ENCODE data around the gene SBNO1. TPM values are rescaled to one million over a fixed set of nuclear protein-coding genes. Genes with fewer than 3 reads are reported as not detected.
A peak's percentile ranks its signal among the peaks of the same experiment; 100 is the strongest.
"Not testable (repeated sequence)": the region's sequence is repeated elsewhere in the genome, so short reads cannot be mapped to it uniquely, and the experiment has no call there.

SBNO1 gene
- polyA plus RNA-seq (2013, experiment 1 of 2; ENCODE audit: insufficient read length): 19.7 TPM
- polyA plus RNA-seq (2013, experiment 2 of 2; ENCODE audit: insufficient read length): 22.5 TPM

GRCh38 chr12:123364532-123365024 lies at the start of gene SBNO1:
Gene SBNO1 (minus strand): TSS chr12:123364847. CDS start chr12:123350441, 14,406 bp downstream.
- DNase-seq: peak; percentile 92

DNA sequence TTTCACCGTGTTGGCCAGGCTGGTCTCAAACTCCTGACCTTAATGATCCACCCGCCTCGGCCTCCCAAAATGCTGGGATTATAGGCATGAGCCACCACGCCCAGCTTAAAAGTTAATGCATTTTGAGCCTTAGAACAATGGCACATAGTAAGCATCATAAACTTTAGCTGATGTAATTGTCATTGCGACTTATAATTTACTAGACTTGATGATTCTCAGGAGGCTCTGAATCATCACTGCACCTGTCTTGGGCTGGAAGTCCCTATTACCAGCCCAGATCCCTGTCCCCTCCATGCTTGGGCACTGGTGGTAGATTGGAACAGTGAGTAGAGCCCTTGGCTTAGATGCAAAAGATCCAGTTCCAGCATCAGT lies 45.4 kb upstream of the SBNO1 start:
- no peak for DNase-seq

GRCh38 chr12:123409284-123410040 lies 44.8 kb upstream of the SBNO1 start:
- not testable (repeated sequence) for DNase-seq

- DNase-seq: not testable (repeated sequence)
These were observed 44.0 kb upstream of the SBNO1 start for GRCh38 chr12:123408619-123409018.

DNA sequence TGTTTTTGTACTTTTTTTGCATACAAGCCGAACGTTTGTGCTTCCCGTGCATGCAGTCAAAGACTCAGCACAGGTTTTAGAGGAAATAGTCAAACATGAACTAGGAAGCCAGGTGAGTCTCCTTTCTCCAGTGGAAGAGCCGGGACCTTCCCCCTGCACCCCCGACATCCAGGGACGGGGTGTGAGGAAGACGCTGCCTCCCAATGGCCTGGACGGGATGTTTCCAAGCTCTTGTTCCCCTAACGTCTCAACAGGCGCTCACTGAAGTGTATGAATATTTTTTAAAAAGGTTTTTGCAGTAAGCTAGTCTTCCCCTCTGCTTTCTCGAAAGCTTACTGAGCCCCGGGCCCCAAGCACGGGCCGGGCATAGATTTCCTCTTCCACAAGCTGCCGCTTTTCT lies 43.3 kb upstream of the SBNO1 start:
- DNase-seq: not testable (repeated sequence)

- DNase-seq: not testable (repeated sequence)
These were observed 42.6 kb upstream of the SBNO1 start for GRCh38 chr12:123407269-123407668.

DNA sequence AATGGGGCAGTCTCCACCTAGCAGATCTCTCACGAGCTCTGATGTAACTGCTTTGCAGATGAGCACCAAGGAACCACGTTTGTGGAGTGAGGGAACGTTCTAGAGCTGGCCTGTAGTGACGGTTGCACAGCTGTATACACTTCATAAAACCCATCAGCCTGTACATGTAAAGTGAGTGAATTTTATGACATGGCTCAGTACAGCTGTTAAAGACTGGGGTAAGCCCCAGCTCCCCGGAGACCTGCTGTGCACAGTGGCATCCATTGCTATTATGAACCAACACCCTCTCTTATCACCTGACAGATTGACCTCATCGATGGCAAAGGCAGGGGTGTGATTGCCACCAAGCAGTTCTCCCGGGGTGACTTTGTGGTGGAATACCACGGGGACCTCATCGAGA lies 39.9 kb upstream of the SBNO1 start:
- no peak for DNase-seq

DNA sequence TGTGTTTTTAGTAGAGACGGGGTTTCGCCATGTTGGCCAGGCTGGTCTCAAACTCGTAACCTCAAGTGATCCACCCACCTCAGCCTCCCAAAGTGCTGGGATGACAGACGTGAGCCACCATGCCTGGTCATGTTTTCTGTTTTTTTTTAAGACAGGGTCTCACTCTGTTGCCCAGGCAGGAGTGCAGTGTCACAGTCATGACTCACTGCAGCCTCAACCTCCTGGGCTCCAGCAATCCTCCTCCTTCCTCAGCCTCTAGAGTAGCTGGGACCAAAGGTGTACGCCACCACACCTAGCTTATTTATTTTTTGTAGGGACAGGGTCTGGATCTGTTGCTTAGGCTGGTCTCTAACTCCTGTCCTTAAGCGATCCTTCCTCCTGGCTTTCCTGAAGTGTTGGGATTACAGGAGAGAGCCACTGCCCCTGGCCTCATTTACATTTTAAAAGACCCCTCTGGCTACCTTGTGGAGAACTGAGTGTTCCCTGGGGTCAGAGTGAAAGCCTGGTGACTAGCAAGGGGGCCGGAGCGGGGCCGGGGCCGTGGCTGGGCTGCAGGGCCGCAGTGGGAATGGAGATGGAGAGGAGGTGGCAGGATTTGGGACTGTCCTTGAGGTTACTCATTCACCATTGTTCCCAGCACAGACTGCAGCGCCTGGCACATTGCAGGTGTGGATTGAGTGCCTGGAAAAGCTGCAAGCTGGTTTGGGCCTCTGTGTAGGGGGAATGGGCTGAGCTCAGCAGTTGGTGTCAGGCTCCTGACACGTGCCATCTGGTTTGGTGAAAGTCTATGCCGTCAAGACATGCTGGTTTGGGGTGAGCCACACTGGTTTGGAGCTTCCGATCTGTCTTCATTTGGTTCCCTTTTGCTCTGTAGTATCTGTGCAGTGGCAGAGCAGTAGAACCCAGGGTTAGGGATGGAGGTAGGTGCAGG lies 37.4 kb upstream of the SBNO1 start:
- DNase-seq: no peak

- no peak for DNase-seq
These were observed 34.6 kb upstream of the SBNO1 start for GRCh38 chr12:123399255-123399617.

DNA sequence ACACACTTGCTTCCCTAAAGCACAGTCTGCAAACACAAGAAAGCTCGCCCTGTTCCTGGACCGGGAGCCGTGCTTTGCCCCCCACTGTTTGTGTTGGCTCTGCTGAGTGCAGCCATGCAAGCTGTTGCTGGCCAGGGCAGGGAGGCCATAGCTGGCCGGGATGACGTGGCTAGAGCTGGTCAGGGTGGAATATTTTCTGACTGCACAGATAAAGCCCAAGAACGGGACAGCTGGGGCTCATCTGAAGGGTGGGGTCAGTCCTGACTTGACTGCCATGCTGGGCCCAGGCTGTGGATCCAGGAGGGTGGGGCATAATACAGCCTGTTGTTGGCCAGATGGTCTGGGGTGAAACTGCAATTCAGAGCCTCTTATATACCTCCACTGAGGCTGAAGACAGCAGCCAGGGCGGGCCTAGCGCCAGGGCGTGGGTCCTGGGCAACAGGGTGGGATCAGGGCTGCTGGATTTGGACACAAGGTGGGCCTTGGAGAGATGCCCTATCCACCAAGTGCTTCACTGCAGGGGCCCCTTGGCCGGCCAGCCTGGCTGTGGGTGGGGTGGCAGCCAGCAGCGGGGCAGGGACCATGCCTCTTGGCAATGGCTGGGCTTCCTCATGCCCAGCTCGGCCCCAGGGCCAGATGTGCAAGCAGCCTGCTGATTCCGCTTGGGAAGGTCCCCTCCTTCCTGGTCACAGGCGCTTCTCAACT lies 34.1 kb upstream of the SBNO1 start:
- DNase-seq: peak; percentile 44

- DNase-seq: no peak
These were observed 33.5 kb upstream of the SBNO1 start for GRCh38 chr12:123398177-123398549.

DNA sequence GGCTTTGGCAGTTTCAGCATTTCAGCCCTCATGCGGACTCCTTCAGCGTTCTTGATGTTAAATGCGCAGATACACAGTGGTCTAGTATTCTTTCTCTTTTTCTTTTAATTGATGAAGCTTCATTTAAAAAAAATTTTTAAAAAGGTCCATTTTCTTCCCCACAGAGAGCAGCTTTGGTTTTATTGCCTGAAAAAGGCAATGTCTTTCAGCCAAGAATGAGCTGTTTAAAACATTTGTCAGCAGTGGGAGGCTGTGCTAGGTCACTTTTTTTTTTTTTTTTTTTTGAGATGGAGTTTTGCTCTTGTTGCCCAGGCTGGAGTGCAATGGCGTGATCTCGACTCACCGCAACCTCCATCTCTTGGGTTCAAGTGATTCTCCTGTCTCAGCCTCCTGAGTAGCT lies 32.8 kb upstream of the SBNO1 start:
- no peak for DNase-seq

DNA sequence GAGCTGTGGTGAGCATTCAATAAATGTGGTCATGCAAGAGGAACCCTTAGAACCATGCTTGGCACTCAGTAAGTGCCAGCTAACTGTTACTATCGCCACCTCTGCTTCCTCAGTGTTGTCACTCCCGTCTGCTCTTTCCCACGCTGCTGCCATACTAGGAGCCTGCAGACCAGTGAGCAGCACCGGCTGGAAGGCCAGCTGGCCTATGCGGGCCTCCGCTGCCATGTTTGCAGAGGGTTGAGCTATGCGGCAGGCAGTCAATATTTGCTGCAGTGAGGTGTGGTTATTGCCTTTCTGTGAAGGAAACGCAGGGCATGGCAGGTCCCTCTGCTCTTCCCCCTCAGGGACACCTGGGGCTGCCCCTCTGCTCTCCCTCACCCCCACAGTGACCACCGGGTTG lies 32.3 kb upstream of the SBNO1 start:
- DNase-seq: no peak

DNA sequence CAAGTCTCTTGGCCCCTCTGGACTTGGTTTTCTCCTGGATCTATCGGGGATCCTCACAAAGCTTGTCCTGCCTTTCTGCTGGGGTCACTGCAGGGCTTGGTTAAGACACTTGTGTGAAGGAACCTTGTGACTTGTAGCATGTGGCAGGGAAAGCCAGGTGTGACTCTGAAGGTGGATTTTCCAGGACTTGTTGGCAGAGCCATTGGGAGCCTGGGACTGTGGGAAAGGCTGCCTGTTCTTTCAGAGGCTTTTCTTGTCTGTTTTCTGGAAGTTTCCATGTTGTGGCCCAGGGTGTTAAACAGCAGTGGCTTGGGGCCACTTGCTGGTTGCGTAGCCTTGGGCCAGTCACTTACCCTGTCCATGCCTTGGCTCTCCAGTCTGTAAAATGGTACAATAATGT lies 31.9 kb upstream of the SBNO1 start:
- no peak for DNase-seq

DNA sequence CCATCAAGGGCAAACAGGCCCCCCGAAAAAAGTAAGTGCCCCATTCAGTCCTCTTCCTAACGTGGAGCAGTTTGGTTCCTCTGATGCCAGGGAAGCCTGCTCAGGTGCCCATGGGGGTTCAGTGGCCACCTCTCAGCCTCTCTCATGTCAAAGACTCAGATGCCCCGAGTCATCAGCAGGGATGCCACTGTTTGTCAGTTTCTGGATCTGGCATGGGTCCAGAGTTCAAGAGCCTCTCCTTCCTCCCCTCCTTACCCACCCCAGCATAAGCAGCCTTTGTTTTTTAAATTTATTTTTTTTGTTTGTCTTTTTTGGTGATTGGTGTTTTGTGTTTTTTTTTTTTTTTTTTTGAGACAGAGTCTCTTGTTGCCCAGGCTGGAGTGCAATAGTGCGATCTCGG lies 30.6 kb upstream of the SBNO1 start:
- no peak for DNase-seq

- peak; percentile 43 for DNase-seq
These were observed 29.1 kb upstream of the SBNO1 start for GRCh38 chr12:123393747-123394146.

GRCh38 chr12:123391546-123392343 lies 27.1 kb upstream of the SBNO1 start:
- DNase-seq: no peak

GRCh38 chr12:123390498-123391426 lies 26.1 kb upstream of the SBNO1 start:
- no peak for DNase-seq

DNA sequence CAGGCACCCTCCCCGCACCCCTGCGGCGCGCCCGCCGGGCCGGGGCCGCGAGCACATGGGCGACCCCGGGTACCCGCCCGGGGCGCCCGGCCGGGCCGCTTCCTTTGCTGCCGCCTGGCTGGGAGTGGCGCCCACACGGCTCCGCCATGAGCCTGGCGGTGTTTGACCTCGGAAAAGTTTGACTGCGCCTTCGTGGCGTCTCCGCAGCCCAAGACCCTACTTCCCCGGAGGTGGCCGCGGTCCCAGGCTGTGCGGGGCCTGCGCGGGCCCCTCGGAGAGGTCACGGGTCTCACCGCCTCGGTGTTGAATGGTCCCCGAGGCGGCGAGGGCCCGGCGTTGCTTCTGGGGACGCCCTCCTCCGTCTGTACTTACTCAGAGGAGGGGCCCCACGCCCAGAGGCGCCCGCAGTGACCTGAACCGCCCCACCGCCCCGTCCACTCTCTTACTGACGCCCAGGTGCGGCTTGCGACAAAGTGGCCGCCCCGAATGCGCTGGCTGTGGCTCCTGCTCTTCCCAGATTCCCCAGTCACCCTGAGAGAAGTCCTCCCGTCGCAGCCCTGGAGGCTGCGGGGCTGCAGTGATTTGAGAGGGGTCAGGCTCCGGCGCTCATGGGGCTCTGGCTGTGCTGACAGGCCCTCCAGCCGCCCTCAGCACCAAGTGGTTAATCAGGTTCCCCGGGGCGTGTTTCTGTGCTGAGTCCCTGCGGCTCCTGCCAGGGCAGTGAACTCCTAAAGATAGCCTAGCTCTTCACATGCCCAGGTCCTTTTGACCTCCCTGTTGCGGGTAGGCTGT lies 25.1 kb upstream of the SBNO1 start:
- DNase-seq: no peak
